GM21529 (cell line): ENCODE results near the gene PAK1IP1.
"Not testable (repeated sequence)": the region's sequence is repeated elsewhere in the genome, so short reads cannot be mapped to it uniquely, and the experiment has no call there.

Source experiments
- ATAC-seq: cut with Tn5 transposase; IDR thresholded peaks from one replicate; pipeline ENCODE4 v1.9.1; 2021; ENCODE audit not compliant: unreplicated experiment

The PAK1IP1 gene

DNA sequence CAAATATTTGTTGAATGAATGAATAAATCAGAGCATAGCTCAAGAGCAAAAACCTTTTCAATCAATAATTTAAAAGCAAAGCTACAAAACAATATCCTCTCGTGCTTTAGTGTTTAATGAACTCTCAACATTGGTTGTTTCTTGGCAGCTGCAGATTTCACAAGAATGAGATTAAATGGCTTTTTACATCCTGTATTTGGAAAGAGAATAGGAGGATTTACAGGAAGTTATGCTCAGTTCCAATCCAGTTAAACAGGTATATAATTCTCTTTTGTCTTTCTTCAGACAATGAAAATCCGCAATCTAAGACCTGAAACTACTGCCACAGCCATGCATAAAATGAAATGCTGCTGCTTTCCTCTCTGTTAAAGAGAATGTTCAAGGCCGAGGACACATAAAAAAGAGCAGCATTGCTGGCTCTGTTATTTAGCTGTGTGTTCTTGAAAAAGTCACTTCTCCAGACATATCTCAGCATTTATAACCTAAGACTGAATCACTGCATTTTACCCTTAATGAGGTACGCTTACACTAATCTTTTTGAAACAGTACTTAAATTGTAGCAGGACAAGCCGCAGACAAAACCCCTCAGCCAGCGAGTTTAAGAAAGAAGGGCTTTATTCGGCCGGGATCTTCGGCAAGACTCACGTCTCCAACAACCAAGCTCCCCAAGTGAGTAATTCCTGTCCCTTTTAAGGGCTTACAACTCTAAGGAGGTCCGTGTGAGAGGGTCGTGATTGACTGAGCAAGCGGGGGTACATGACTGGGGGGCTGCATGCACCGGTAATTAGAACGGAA lies 3.9 kb upstream of the PAK1IP1 start:
- ATAC-seq: no peak

DNA sequence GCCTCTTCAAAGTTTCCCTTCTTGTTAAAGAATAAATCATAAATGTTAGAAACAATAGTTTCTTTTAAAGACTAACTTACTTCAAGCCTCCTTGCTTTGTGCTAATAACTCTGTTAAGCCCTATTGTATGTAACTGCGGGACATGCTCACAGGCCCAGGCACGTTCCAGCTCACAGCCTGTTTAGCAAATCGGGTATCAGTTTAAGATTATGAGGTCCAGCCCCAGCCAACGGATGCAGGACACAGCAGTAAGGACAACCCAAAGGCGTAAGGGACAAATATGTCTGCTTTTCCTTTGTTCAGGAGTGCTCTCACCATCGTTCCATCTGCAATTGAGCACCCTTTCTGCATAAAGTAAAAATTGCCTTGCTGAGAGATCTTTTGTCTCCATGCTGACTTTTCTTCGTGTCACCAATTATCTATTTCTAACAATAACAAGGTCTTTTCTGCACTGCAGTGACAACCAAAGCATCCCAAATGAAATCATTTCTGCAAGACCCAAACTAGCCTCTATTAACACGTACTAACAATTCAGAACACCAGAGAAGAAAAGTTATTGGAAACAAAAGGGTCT lies 1.7 kb upstream of the PAK1IP1 start:
- ATAC-seq: no peak

DNA sequence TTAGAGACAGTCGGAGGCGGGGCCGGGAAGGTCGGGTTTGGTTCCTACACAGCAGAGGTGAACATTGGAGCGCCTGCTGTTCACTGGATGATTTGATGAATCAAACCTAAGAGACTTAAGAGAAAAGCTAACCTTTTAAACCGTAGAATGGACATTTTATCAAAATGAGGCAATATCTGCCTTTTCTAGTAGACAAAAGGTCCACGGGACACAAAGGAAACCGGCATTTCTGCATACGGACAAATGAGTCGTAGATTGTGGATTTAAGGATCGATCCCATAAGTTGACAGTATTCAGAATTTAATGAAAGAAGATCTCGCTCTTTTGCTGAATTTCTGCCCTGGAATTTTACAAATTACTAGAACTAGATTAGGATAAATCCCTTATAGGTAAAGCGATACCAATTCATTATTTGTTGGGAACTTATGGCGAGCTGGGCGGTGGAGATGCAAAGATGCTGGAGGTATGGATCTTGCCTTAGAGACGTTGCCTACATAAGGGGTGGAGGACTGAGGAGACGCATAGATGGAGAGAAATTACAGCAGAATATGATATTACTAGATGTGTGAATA lies 400 bp downstream of the PAK1IP1 start:
- ATAC-seq: no peak

DNA sequence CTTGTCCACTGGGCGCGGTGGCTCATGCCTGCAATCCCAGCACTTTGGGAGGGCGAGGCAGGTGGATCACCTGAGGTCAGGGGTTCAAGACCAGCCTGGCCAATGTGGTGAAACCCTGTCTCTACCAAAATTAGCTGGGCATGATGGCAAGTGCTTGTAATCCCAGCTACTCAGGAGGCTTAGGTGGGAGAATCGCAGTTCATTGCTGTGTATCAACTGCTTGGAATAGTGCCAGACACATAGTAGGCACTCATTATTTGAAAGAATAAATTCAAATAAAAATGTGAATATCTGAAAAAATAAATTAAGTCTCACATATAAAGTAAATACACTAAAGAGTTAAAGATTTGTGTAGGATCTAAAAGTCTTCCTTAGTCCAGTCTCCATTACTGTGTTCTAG lies 1.9 kb downstream of the PAK1IP1 start:
- no peak for ATAC-seq

DNA sequence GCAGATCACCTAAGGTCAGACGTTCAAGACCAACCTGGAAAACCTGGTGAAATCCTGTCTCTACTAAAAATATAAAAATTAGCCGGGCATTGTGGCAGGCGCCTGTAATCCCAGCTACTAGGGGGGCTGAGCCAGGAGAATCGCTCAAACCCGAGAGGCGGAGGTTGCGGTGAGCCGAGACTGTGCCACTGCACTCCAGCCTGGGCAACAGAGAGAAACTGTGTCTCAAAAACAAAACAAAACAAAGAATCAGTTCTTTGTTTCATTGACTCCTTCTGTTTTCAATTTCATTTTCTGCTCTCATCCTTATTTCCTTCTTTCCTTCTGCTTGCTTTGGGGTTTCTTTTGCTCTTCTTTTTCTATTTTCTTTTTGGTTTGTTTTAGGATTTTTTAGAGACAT lies 19.2 kb downstream of the PAK1IP1 start:
- no peak for ATAC-seq

DNA sequence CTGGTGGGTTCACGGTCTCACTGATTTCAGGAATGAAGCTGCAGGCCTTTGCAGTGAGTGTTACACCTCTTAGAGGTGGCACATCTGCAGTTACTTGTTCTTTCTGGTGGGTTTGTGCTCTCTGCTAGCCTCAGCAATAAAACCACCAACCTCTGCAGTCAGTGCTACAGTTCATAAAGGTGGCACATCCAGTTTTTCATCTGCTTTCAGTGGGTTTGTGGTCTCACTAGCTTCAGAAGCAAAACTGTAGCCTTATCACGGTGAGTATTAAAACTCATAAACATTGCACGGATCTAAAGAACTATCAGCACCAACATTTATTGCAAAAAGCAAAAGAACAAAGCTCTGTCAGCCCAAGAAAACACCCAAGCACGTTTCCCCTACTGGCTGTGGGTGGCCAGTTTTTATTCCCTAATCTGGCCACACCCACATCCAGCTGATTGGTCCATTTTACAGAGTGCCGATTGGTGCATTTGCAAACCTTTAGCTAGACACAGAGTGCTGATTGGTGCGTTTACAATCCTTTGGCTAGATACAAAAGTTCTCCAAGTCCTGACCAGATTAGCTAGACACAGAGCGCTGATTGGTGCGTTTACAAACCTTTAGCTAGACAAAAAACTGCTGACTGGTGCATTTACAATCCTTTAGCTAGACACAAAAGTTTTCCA lies 24.7 kb downstream of the PAK1IP1 start:
- no peak for ATAC-seq

DNA sequence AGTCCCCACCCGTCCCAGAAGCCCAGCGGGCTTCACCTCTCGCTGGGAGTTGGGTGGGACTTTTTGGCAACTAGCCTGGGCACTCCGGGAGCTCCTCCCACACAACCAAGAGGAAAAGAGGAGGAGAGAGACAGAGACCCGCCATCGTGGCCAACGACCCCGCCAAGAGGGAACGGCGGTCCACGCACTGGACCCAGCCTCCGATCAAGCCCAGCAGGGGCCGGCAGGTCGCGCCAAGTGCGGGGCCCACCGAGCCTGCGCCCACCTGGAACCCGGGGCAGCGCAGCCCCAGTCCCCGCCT lies 25.1 kb downstream of the PAK1IP1 start:
- no peak for ATAC-seq

DNA sequence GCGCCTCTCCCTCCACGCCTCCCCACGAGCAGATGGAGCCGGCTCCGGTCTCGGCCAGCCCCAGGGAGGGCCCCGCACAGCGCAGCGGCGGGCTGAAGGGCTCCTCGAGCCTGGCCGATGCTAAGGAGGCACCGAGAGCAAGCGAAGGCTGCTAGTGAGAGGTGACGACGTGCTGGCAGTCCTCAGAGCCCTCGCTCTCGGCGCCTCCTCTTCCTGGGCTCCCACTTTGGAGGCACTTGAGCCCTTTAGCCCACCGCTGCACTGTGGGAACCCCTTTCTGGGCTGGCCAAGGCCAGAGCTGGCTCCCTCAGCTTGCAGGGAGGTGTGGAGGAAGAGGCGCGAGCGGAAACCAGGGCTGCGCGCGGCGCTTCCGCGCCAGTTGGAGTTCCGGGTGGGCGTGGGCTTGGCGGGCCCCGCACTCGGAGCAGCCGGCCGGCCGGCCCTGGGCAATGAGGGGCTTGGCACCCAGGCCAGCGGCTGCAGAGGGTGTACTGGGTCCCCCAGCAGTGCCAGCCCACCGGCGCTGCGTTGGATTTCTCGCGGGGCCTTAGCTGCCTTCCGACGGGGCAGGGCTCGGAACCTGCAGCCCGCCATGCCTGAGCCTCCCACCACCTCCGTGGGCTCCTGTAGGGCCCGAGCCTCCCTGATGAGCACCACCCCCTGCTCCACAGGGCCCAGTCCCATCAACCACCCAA lies 25.6 kb downstream of the PAK1IP1 start:
- ATAC-seq: no peak

DNA sequence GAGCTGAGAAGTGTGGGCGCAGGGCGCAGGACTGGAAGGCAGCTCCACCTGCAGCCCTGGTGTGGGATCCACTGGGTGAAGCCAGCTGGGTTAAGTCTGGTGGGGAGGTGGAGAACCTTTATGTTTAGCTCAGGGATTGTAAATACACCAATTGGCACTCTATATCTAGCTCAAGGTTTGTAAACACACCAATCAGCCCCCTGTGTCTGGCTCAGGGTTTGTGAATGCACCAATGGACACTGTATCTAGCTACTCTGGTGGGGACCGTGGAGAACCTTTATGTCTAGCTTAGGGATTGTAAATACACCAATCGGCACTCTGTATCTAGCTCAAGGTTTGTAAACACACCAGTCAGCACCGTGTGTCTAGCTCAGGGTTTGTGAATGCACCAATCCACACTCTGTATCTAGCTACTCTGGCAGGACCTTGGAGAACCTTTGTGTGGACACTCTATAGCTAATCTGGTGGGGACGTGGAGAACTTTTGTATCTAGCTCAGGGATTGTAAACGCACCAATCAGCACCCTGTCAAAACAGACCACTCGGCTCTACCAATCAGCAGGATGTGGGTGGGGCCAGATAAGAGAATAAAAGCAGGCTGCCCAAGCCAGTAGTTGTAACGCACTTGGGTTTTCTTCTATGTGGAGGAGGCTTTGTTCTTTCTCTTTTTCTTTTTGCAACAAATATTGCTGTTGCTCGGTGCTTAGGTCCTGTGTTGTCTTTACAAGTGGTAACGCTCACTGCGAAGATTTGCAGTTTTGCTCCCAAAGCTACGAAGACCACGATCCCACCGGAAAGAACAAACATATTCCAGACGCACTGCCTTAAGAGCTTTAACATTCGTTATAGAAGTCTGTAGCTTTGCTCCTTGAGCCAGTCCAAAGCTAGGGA lies 26.4 kb downstream of the PAK1IP1 start:
- ATAC-seq: not testable (repeated sequence)

DNA sequence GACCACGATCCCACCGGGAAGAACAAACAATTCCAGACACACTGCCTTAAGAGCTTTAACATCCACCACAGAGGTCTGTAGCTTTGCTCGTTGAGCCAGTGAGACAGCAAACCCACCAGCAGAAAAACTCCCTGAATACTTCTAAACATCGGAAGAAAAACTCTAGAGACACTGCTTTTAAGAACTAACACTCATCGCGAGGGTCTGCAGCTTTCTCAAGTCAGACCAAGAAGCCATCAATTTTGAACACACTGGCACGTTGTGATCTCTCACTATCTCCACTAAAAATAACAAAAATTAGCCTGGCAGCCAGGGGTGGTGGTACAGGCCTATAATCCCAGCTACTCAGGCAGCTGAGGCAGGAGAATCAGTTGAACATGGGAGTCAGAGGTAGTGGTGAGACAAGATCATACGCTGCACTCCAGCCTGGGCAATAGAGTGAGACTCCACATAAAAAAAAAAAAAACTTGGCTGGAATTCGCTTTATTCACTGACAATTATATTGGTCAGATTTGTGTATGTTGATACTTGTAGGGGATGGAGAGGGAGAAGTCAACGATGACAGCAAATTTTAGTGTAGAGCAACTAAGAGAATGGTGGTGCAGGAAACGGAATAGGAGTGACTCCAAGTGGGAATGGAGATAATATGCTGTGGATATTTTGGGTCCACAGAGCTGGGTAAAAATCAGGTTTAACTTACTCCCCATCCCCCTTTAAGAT lies 27.2 kb downstream of the PAK1IP1 start:
- no peak for ATAC-seq

DNA sequence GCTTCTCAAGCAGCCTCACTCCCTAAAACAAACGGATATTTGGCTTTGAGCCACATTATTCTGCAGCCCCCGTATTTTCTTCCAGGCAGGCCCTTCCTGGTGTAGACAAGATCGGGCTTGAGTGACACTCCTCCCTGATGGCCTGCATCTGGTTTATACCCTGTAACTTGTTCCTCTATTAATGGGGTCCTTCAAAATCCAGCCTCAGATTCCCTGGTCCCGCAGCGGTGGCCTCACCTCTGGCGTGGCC lies 27.7 kb downstream of the PAK1IP1 start:
- no peak for ATAC-seq

DNA sequence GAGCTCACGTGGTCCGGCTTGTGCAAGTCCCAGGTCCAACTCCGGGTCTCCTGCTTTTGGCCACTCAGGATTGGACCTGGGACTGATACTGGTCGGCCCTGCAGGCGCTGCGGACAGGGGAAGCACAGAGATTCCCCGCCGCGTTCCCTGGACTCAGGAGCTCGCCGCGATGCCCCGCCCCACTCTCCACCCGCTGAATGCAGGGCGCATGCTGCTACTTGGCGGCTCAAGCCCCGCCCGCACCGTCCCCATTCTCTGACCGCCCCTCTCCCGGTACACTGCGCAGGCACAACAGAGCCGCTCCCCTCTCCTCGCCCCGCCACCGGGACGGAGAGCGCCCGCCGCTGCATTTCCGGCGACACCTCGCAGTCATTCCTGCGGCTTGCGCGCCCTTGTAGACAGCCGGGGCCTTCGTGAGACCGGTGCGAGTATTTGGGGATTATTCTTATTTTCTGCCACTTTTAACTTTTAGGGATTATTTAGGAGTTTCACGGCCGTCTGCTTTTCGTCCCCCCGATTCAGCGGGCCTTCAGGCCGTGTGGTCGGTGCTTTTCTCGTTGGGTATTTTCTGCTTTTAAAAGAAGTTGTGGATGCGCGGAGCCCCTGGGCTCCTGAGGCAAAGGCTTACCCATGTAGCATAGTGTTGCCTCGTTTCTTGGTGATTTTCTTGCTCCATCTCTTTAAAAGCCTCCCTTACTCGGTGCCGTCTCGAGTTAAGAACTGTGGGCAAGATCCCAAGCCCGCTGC lies 28.2 kb downstream of the PAK1IP1 start, which contains the start of gene TMEM14C:
TMEM14C (plus strand) TSS at position 251 of the 747 bp plus-strand sequence. CDS start 1,544 bp downstream, outside the sequence.
- peak; percentile 99 for ATAC-seq

DNA sequence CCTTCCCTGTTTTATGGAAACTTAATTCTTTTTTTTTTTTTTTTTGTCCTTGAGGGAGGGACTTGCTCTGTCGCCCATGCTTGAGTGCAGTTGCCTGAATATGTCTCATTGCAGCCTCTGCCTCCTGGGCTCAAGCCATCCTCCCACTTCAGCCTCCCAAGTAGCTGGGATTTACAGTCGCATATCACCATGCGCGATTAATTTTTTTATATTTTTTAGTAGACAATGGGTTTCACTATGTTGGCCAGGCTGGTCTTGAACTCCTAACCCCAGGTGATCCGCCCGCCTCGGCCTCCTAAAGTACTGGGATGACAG lies 28.8 kb downstream of the PAK1IP1 start:
- ATAC-seq: no peak

DNA sequence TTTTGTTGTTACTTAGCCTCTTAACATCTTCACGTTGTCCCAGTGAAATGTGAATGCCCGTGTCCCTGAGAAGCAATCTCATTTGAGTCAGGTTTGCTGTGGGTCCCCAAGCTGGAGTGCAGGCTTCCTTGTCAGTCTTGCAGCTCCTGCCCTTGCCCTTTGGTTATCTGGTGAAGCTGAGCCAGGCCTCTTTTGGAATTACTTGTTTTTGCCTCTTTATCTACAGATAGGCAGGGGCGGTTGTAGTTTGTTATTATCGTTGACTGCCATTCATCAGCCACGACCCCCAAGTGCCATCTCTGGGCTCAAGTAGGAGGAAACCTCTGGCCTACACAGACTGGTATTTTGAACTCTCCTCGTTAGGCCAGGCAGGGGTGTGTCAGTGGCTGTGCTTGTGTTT lies 30.3 kb downstream of the PAK1IP1 start:
- no peak for ATAC-seq

DNA sequence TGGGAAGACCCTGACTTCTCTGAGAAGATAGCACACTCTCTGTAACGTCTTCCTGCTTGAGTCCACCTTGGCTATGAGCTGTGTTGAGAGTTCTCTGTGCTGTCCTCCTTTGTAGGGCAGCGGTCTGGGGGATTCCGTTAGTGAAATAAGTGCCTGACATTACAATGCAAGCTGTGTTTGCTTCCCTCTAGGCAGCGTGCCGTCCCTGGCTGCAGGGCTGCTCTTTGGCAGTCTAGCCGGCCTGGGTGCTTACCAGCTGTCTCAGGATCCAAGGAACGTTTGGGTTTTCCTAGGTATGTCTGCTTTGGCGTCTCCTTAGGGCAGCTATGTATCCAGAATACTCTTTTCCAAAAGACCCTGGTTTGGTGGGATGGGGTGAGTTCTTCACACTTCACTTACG lies 30.9 kb downstream of the PAK1IP1 start:
- ATAC-seq: no peak

DNA sequence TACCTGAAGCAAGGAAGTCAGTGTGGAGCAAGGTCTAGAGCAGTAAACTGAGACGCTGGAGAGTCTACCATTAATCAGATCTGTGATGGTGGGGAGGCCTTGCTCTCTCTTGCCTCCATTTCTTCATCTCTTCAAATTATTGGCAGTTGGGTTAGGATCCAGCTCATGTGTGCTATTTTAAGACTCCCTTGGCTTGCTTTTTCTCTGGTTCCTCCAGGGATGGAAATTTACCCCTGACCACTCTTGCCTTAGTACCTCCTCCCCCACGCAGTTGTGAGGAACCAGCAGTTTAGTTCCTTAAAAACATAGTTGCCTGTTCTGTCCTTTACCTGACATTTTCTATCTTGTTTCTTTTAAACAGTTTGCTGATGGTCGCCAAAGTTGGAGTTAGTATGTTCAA lies 35.5 kb downstream of the PAK1IP1 start:
- no peak for ATAC-seq

DNA sequence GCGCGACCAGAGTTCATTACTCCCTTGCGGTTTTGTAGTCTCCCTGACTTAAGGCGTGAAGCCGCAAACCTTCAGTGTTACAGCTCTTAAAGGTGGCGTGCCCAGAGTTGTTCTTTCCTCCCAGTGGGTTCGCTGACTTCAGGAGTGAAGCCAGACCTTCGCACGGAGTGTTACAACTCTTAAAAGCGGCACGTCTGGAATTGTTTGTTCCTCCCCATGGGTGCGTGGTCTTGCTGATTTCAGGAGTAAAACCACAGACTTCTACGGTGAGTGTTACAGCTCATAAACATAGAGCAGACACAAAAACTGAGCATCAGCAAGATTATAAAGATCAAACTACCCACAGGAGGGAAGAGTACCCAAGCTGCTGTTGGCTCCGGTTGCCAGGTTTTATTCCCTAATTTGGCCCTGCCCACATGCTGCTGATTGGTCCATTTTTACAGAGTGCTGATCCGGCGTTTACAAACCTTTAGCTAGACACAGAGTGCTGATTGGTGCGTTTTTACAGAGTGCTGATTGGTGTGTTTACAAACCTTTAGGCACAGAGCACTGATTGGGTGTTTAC lies 38.5 kb downstream of the PAK1IP1 start:
- ATAC-seq: no peak

DNA sequence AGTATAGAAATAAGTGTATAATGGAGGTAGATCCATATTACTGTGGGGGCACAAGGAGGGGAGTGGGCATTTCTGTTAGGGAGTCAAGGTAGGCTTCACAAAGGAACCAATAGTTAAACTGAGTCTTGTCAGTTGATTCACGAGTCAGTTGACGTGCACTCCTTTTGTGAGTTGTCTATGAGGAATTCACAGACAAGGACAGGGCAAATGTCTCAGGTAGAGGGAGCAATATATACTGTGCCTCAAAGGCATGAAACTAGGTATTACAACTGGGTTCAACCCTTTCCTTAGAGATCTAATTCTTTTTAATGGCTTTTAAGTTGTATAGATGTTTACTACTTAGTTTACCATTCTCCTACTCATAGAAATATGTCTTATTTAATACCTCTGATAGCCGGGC lies 39.1 kb downstream of the PAK1IP1 start:
- no peak for ATAC-seq

DNA sequence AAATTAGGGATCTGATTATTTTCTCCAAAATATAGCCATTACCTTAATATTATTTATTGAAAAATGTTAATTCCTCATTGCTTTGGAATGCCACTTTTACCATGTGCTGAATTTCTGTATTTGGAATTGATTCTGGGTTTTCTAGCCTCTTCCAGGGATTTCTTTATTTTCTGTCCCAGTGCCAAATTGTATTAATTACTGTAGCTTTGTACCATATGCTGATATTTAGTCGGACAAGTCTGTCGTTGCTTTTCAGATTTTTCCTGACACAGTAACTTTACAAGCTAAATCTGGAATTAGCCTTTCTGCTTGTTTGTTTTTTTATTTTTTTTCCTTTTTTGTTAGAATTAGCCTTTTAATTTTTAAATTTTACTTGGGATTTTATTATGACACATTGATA lies 42.0 kb downstream of the PAK1IP1 start:
- no peak for ATAC-seq
